ENCODE measurements around the gene FAN1.

- TF ChIP-seq ELF4 (CRISPR knock-in tag; IDR thresholded peaks at IDR 0.05; ENCODE audit: borderline replicate concordance) = no peak
- no peak for TF ChIP-seq EZH2 (conservative IDR thresholded peaks at IDR 0.05; ENCODE audit: low read depth, low read length)
- peak; percentile 90 for TF ChIP-seq ZNF143 (CRISPR knock-in tag; IDR thresholded peaks at IDR 0.05)
- peak; percentile 47 for TF ChIP-seq CTCF (CRISPR knock-in tag; IDR thresholded peaks at IDR 0.05)
- TF ChIP-seq PTBP1 (IDR thresholded peaks at IDR 0.05; ENCODE audit: low read depth, low read length, poor library complexity, severe bottlenecking) = no peak
- no peak; the same call in 1 of the 2 replicates for TF ChIP-seq ZNF234 (CRISPR knock-in tag; conservative IDR thresholded peaks at IDR 0.05)
- TF ChIP-seq STAT6 (CRISPR knock-in tag; IDR thresholded peaks at IDR 0.05; ENCODE audit: borderline replicate concordance) = no peak
- TF ChIP-seq TBL1XR1 (IDR thresholded peaks at IDR 0.05; ENCODE audit: borderline replicate concordance, low read length, partially characterized antibody) = no peak
- TF ChIP-seq TCF12 (IDR thresholded peaks at IDR 0.05) = no peak
- peak; percentile 91; the same call in 1 of the 2 replicates for TF ChIP-seq TCF12 (CRISPR knock-in tag; IDR thresholded peaks at IDR 0.05)
These were observed at the start of gene FAN1 for GRCh38 chr15:30903497-30904187.
